ENCODE results near the gene TDRD5.

Gene TDRD5

GRCh38 chr1:179583771-179584320 lies 7.8 kb upstream of the TDRD5 start:
- H3K4me3 ChIP-seq (ENCODE audit: low read length): no peak overlapping the region
- no peak overlapping the region for H3K4ac ChIP-seq (ENCODE audit: low read depth, low read length)
- H4K5ac ChIP-seq (ENCODE audit: low read length): no peak overlapping the region
- H2AK5ac ChIP-seq (ENCODE audit: low read length): no peak overlapping the region
- no peak overlapping the region for H2BK120ac ChIP-seq (ENCODE audit: low read depth, low read length)
- no peaks in the 10 kb centered on the region for H3K27me3 ChIP-seq (ENCODE audit: insufficient read depth, low read length, poor library complexity)
- no peak overlapping the region for H3K27ac ChIP-seq (ENCODE audit: low read depth, low read length)
- H3K79me2 ChIP-seq (ENCODE audit: control insufficient read depth, insufficient read depth, low read length): no peaks in the 10 kb centered on the region
- no peak overlapping the region for H3K56ac ChIP-seq (ENCODE audit: low read length)
- H3K4me1 ChIP-seq (ENCODE audit: control insufficient read depth, low read depth, low read length): no peaks in the 10 kb centered on the region
- H3K23ac ChIP-seq (ENCODE audit: low read length): no peak overlapping the region
- H3K4me2 ChIP-seq (ENCODE audit: low read length): no peak overlapping the region
- no peak overlapping the region for H3K18ac ChIP-seq (ENCODE audit: low read length)
- WGBS (ENCODE audit: extremely low coverage, insufficient coverage, low lambda C conversion rate): no CpG with 5 or more reads among the region's 5 CpGs
- H2BK5ac ChIP-seq (ENCODE audit: low read length): no peak overlapping the region
- H4K8ac ChIP-seq (ENCODE audit: low read depth, low read length): no peak overlapping the region
- no peaks in the 10 kb centered on the region for H3K79me1 ChIP-seq (ENCODE audit: low read length)
- no peak overlapping the region for H2BK15ac ChIP-seq (replicated peaks; ENCODE audit: low read depth)
- no peak for DNase-seq
- H3K36me3 ChIP-seq (ENCODE audit: control insufficient read depth, insufficient read depth, low read length): no peaks in the 10 kb centered on the region
- no peak overlapping the region for H3K9ac ChIP-seq (ENCODE audit: low read length)

- no peak overlapping the region for H3K18ac ChIP-seq (ENCODE audit: low read length)
- no peak overlapping the region for H2BK15ac ChIP-seq (replicated peaks; ENCODE audit: low read depth)
- no peaks in the 10 kb centered on the region for H3K27me3 ChIP-seq (ENCODE audit: insufficient read depth, low read length, poor library complexity)
- peak overlapping the region; percentile 38 for H3K9ac ChIP-seq (ENCODE audit: low read length)
- peak; percentile 87 for DNase-seq
- H3K56ac ChIP-seq (ENCODE audit: low read length): peak overlapping the region; percentile 34
- H3K23ac ChIP-seq (ENCODE audit: low read length): no peak overlapping the region
- no peak overlapping the region for H3K4ac ChIP-seq (ENCODE audit: low read depth, low read length)
- no peaks in the 10 kb centered on the region for H3K79me2 ChIP-seq (ENCODE audit: control insufficient read depth, insufficient read depth, low read length)
- no peak overlapping the region for H3K27ac ChIP-seq (ENCODE audit: low read depth, low read length)
- peak overlapping the region; percentile 22 for H3K4me2 ChIP-seq (ENCODE audit: low read length)
- H2AK5ac ChIP-seq (ENCODE audit: low read length): no peak overlapping the region
- no peak overlapping the region for H2BK120ac ChIP-seq (ENCODE audit: low read depth, low read length)
- no peak overlapping the region for H2BK5ac ChIP-seq (ENCODE audit: low read length)
- H3K79me1 ChIP-seq (ENCODE audit: low read length): no peaks in the 10 kb centered on the region
- H4K8ac ChIP-seq (ENCODE audit: low read depth, low read length): no peak overlapping the region
- no peak overlapping the region for H4K5ac ChIP-seq (ENCODE audit: low read length)
- no peak overlapping the region for H3K4me3 ChIP-seq (ENCODE audit: low read length)
- H3K36me3 ChIP-seq (ENCODE audit: control insufficient read depth, insufficient read depth, low read length): no peaks in the 10 kb centered on the region
- H3K4me1 ChIP-seq (ENCODE audit: control insufficient read depth, low read depth, low read length): no peaks in the 10 kb centered on the region
- WGBS (ENCODE audit: extremely low coverage, insufficient coverage, low lambda C conversion rate): no CpG with 5 or more reads among the region's 60 CpGs
Observed at GRCh38 chr1:179586107-179586823, 5.4 kb upstream of the TDRD5 start.

- no peak overlapping the region for H2BK120ac ChIP-seq (ENCODE audit: low read depth, low read length)
- no peak overlapping the region for H2AK5ac ChIP-seq (ENCODE audit: low read length)
- H3K27ac ChIP-seq (ENCODE audit: low read depth, low read length): no peak overlapping the region
- no peak overlapping the region for H3K9ac ChIP-seq (ENCODE audit: low read length)
- no peak overlapping the region for H2BK5ac ChIP-seq (ENCODE audit: low read length)
- no peak overlapping the region for H3K23ac ChIP-seq (ENCODE audit: low read length)
- no peak overlapping the region for H3K4me3 ChIP-seq (ENCODE audit: low read length)
- H3K4me2 ChIP-seq (ENCODE audit: low read length): no peak overlapping the region
- no peaks in the 10 kb centered on the region for H3K27me3 ChIP-seq (ENCODE audit: insufficient read depth, low read length, poor library complexity)
- H3K79me2 ChIP-seq (ENCODE audit: control insufficient read depth, insufficient read depth, low read length): no peaks in the 10 kb centered on the region
- WGBS (ENCODE audit: extremely low coverage, insufficient coverage, low lambda C conversion rate): no CpG with 5 or more reads among the region's 6 CpGs
- H3K18ac ChIP-seq (ENCODE audit: low read length): no peak overlapping the region
- H4K8ac ChIP-seq (ENCODE audit: low read depth, low read length): no peak overlapping the region
- H3K79me1 ChIP-seq (ENCODE audit: low read length): no peaks in the 10 kb centered on the region
- DNase-seq: no peak
- no peaks in the 10 kb centered on the region for H3K4me1 ChIP-seq (ENCODE audit: control insufficient read depth, low read depth, low read length)
- H4K5ac ChIP-seq (ENCODE audit: low read length): no peak overlapping the region
- no peak overlapping the region for H2BK15ac ChIP-seq (replicated peaks; ENCODE audit: low read depth)
- H3K56ac ChIP-seq (ENCODE audit: low read length): no peak overlapping the region
- H3K36me3 ChIP-seq (ENCODE audit: control insufficient read depth, insufficient read depth, low read length): no peaks in the 10 kb centered on the region
- no peak overlapping the region for H3K4ac ChIP-seq (ENCODE audit: low read depth, low read length)
Observed at GRCh38 chr1:179587336-179587735, 4.3 kb upstream of the TDRD5 start.

- H3K27me3 ChIP-seq (ENCODE audit: insufficient read depth, low read length, poor library complexity): no peaks in the 10 kb centered on the region
- no peak overlapping the region for H3K9ac ChIP-seq (ENCODE audit: low read length)
- DNase-seq: no peak
- H2BK5ac ChIP-seq (ENCODE audit: low read length): no peak overlapping the region
- H3K4ac ChIP-seq (ENCODE audit: low read depth, low read length): no peak overlapping the region
- no peak overlapping the region for H3K27ac ChIP-seq (ENCODE audit: low read depth, low read length)
- no peak overlapping the region for H4K5ac ChIP-seq (ENCODE audit: low read length)
- WGBS (ENCODE audit: extremely low coverage, insufficient coverage, low lambda C conversion rate): no CpG with 5 or more reads among the region's 18 CpGs
- H3K36me3 ChIP-seq (ENCODE audit: control insufficient read depth, insufficient read depth, low read length): no peaks in the 10 kb centered on the region
- no peak overlapping the region for H2AK5ac ChIP-seq (ENCODE audit: low read length)
- no peaks in the 10 kb centered on the region for H3K79me2 ChIP-seq (ENCODE audit: control insufficient read depth, insufficient read depth, low read length)
- no peak overlapping the region for H2BK15ac ChIP-seq (replicated peaks; ENCODE audit: low read depth)
- H3K18ac ChIP-seq (ENCODE audit: low read length): no peak overlapping the region
- no peak overlapping the region for H3K23ac ChIP-seq (ENCODE audit: low read length)
- H3K4me1 ChIP-seq (ENCODE audit: control insufficient read depth, low read depth, low read length): no peaks in the 10 kb centered on the region
- H3K56ac ChIP-seq (ENCODE audit: low read length): no peak overlapping the region
- H3K4me3 ChIP-seq (ENCODE audit: low read length): no peak overlapping the region
- no peak overlapping the region for H3K4me2 ChIP-seq (ENCODE audit: low read length)
- no peaks in the 10 kb centered on the region for H3K79me1 ChIP-seq (ENCODE audit: low read length)
- H2BK120ac ChIP-seq (ENCODE audit: low read depth, low read length): no peak overlapping the region
- no peak overlapping the region for H4K8ac ChIP-seq (ENCODE audit: low read depth, low read length)
Observed at GRCh38 chr1:179588425-179589024, 3.1 kb upstream of the TDRD5 start.

- Histone ChIP-seq H3K36me3 (ENCODE audit: control insufficient read depth, insufficient read depth, low read length) (no peaks in the 10 kb centered on the region), H3K56ac (ENCODE audit: low read length) (no peak overlapping the region), H3K4ac (ENCODE audit: low read depth, low read length) (no peak overlapping the region), H4K5ac (ENCODE audit: low read length) (no peak overlapping the region), H3K18ac (ENCODE audit: low read length) (no peak overlapping the region), H3K79me2 (ENCODE audit: control insufficient read depth, insufficient read depth, low read length) (no peaks in the 10 kb centered on the region), H2BK15ac (replicated peaks; ENCODE audit: low read depth) (no peak overlapping the region), H3K23ac (ENCODE audit: low read length) (no peak overlapping the region), H2AK5ac (ENCODE audit: low read length) (no peak overlapping the region), H3K4me3 (ENCODE audit: low read length) (no peak overlapping the region), H3K27ac (ENCODE audit: low read depth, low read length) (no peak overlapping the region), H3K9ac (ENCODE audit: low read length) (no peak overlapping the region), H2BK120ac (ENCODE audit: low read depth, low read length) (no peak overlapping the region), H2BK5ac (ENCODE audit: low read length) (no peak overlapping the region), H3K4me2 (ENCODE audit: low read length) (no peak overlapping the region), H3K27me3 (ENCODE audit: insufficient read depth, low read length, poor library complexity) (no peaks in the 10 kb centered on the region), H3K79me1 (ENCODE audit: low read length) (no peaks in the 10 kb centered on the region), H3K4me1 (ENCODE audit: control insufficient read depth, low read depth, low read length) (no peaks in the 10 kb centered on the region), H4K8ac (ENCODE audit: low read depth, low read length) (no peak overlapping the region)
- WGBS (ENCODE audit: extremely low coverage, insufficient coverage, low lambda C conversion rate): no CpG with 5 or more reads among the region's 4 CpGs
- no peak for DNase-seq
Observed at GRCh38 chr1:179589509-179589908, 2.1 kb upstream of the TDRD5 start.
